Type B pancreatic cell (in vitro differentiated cells): ENCODE data around the gene KREMEN1. TPM values are rescaled to one million over a fixed set of nuclear protein-coding genes. Genes with fewer than 3 reads are reported as not detected.

ENCODE experiments used
- DNase-seq: peaks from one replicate; pipeline ENCODE4 v3.0.0; 2021; ENCODE audit warnings: mixed read lengths; ENCODE audit not compliant: unreplicated experiment; ENCODE audit errors: extremely low spot score
- H3K27ac Mint-ChIP-seq: 2 replicates; pipeline ENCODE4 v1.8.0; 2021; ENCODE audit warnings: mild to moderate bottlenecking, mixed read lengths
- H3K27me3 Mint-ChIP-seq: 2 replicates; pipeline ENCODE4 v1.8.0; 2021; ENCODE audit warnings: mixed read lengths
- H3K36me3 Mint-ChIP-seq: 2 replicates; pipeline ENCODE4 v1.8.0; 2021; ENCODE audit warnings: mixed read lengths
- H3K4me1 Mint-ChIP-seq: one replicate; pipeline ENCODE4 v1.8.0; 2021; ENCODE audit warnings: mixed read lengths; ENCODE audit not compliant: unreplicated experiment
- H3K4me3 Mint-ChIP-seq: 2 replicates; pipeline ENCODE4 v1.8.0; 2021; ENCODE audit warnings: mild to moderate bottlenecking, mixed read lengths
- H3K9me3 Mint-ChIP-seq: 2 replicates; pipeline ENCODE4 v1.8.0; 2021; ENCODE audit warnings: mixed read lengths
- CTCF ChIP-seq: fragments of 200-600 bp; sonication (generic); conservative IDR thresholded peaks from 2 replicates; pipeline ENCODE4 v1.5.0; 2021; ENCODE audit warnings: antibody characterized with exemption, mild to moderate bottlenecking
- total RNA-seq: library from RNA; stranded (reverse); gene quantifications from 2 replicates; pipeline ENCODE4 v1.2.1, GENCODE V29; 2021; ENCODE audit warnings: low replicate concordance

Gene KREMEN1
- total RNA-seq, 1 donor from 2014 or later, result 26.2 TPM

GRCh38 chr22:29078036-29078868, 5.4 kb downstream of the KREMEN1 start:
- no peak overlapping the region for H3K27ac Mint-ChIP-seq
- H3K27me3 Mint-ChIP-seq, result no peaks in the 10 kb centered on the region
- no peak for DNase-seq
- no peaks in the 10 kb centered on the region for H3K9me3 Mint-ChIP-seq
- no peak overlapping the region for H3K4me3 Mint-ChIP-seq
- no peak for TF ChIP-seq CTCF
- H3K36me3 Mint-ChIP-seq, result no peaks in the 10 kb centered on the region
- peaks cover 41% of the 10 kb centered on the region for H3K4me1 Mint-ChIP-seq

- peaks cover 40% of the 10 kb centered on the region for H3K4me1 Mint-ChIP-seq
- no peak overlapping the region for H3K27ac Mint-ChIP-seq
- H3K9me3 Mint-ChIP-seq, result no peaks in the 10 kb centered on the region
- no peaks in the 10 kb centered on the region for H3K36me3 Mint-ChIP-seq
- no peak for TF ChIP-seq CTCF
- no peak overlapping the region for H3K4me3 Mint-ChIP-seq
- DNase-seq, result no peak
- H3K27me3 Mint-ChIP-seq, result no peaks in the 10 kb centered on the region
Measured at GRCh38 chr22:29078869-29079207, 6.0 kb downstream of the KREMEN1 start.

- no peak overlapping the region for H3K4me3 Mint-ChIP-seq
- H3K4me1 Mint-ChIP-seq, result peaks cover 35% of the 10 kb centered on the region
- DNase-seq, result no peak
- H3K36me3 Mint-ChIP-seq, result no peaks in the 10 kb centered on the region
- no peaks in the 10 kb centered on the region for H3K27me3 Mint-ChIP-seq
- TF ChIP-seq CTCF, result no peak
- H3K27ac Mint-ChIP-seq, result no peak overlapping the region
- no peaks in the 10 kb centered on the region for H3K9me3 Mint-ChIP-seq
Measured at GRCh38 chr22:29079218-29079901, 6.5 kb downstream of the KREMEN1 start.

GRCh38 chr22:29080106-29080975, 7.5 kb downstream of the KREMEN1 start:
- Mint-ChIP-seq H3K9me3 (no peaks in the 10 kb centered on the region), H3K27ac (peak overlapping the region; percentile 11), H3K27me3 (no peaks in the 10 kb centered on the region), H3K4me1 (peaks cover 28% of the 10 kb centered on the region), H3K4me3 (no peak overlapping the region), H3K36me3 (no peaks in the 10 kb centered on the region)
- no peak for DNase-seq
- TF ChIP-seq CTCF, result no peak

GRCh38 chr22:29081517-29082236, 8.8 kb downstream of the KREMEN1 start:
- Mint-ChIP-seq H3K27ac (no peak overlapping the region), H3K4me1 (peaks cover 28% of the 10 kb centered on the region), H3K27me3 (no peaks in the 10 kb centered on the region), H3K4me3 (no peak overlapping the region), H3K9me3 (no peaks in the 10 kb centered on the region), H3K36me3 (no peaks in the 10 kb centered on the region)
- DNase-seq, result no peak
- TF ChIP-seq CTCF, result no peak
